ENCODE measurements around the gene GNAO1.

Gene GNAO1

DNA sequence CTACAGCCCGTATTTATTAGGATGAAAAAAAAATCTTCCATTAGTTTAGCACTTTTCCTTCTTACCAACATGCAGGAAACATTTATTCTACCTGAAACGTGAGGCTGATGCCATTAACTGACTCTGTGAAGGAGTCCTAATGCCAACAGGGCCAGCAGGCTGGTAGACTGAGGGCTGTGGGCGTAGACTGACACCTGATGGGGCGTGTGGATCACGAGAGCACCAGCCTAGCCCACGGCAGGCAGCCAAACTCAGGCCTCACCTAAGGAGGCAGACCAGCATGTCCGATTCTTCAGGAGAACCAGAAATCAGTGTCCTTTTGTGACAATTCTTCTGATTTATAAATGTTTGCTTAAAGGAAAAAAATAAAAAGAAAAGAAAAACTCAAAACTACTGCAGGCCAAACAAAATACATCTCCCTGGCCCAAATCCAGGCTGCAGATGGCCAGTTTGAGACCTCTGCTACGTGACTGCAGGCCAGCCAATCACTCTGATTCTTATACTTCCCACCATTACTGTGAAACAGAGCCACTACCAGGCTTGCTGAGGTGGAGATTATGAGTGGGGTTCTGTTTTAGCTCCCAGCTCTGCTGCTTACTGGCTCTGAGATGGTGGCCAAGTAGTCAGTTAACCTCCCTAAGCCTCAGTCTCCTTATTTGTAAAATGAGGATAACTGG is 66.5 kb downstream of the GNAO1 start:
- H3K4me1 Mint-ChIP-seq (ENCODE audit: low read depth in 2 of 2): peaks cover 30 to 53% of the 10 kb centered on the region in 2 donors
- DNase-seq (no peak), ATAC-seq (replicated peaks) (no peak)
- no peaks in the 10 kb centered on the region for H3K27me3 Mint-ChIP-seq
- no peaks in the 10 kb centered on the region for H3K9me3 Mint-ChIP-seq
- peaks cover 4% of the 10 kb centered on the region for H3K36me3 Mint-ChIP-seq (ENCODE audit: insufficient read depth)
- H3K27ac Mint-ChIP-seq: peak overlapping the region in 1 of 2 donors; percentile 97
- no peak overlapping the region for H3K4me3 Mint-ChIP-seq

DNA sequence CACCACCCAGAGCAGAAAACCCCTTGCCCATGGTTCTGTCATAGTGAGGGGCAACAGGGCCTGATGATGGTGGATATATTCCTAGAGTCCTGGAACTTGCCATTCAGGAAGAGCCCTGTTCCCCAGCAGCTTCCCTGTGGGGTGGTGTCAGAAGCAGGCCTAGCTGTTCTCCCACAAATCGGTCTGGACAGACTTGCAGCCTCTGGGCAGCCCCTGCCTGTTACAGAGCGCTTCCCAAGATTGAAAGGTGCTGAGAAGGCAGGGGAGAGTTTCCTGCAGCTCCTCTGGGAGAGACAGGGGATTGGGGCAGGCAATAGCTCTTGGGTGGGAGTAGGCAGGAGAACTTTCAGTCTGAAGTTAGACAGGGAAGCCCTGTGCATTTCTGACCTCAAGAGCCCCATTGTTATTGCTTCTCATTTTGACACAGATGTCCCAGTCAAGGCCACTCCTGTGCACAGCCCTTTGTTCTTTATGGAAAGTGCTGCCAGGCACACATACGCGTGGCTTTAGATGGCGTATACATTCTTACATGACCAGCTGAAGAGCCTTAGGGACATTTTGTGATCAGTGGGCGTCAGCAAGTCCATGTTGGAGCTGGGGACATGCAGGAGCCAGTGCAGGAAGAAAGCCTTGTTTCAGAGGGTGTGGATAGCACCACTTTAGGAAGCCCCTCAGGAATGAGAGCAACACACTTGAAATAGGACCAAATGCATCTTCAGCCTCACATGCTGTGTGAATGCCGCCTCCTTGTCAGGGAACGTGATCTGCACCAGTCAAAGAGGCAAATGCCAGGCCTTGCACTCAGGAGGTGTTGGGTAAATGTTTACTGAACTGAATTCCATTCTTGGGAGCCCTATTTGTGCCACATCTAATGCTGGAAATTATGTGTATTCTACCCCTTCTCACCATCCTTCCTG is 67.5 kb downstream of the GNAO1 start:
- H3K36me3 Mint-ChIP-seq (ENCODE audit: insufficient read depth): peaks cover 4% of the 10 kb centered on the region
- no peaks in the 10 kb centered on the region for H3K9me3 Mint-ChIP-seq
- peak overlapping the region; percentile 25 to 97 for H3K27ac Mint-ChIP-seq
- no peaks in the 10 kb centered on the region for H3K27me3 Mint-ChIP-seq
- H3K4me1 Mint-ChIP-seq (ENCODE audit: low read depth in 2 of 2): peaks cover 40 to 63% of the 10 kb centered on the region in 2 donors
- ATAC-seq (replicated peaks): no peak
- H3K4me3 Mint-ChIP-seq: no peak overlapping the region
- no peak for DNase-seq

DNA sequence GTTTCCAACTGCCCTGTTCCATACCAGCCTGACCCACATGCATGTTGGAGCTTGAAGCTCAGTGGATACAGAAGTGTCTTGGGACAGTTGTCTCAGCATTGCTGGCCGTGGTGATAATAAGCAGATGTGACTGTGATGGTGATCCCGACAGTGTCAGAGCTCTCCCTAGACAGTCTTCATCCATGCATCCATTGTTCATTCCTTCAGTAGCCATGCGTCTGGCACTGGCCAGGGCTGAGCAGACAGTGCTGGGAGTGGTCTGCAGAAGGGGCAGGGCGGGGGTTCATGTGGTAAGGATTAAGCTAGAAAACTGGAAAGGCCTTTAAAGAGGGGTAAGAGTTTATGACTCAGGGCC is 68.1 kb downstream of the GNAO1 start:
- Mint-ChIP-seq H3K4me1 (ENCODE audit: low read depth in 2 of 2) (peaks cover 43 to 66% of the 10 kb centered on the region in 2 donors), H3K4me3 (no peak overlapping the region), H3K27me3 (no peaks in the 10 kb centered on the region), H3K36me3 (ENCODE audit: insufficient read depth) (peaks cover 4% of the 10 kb centered on the region), H3K9me3 (no peaks in the 10 kb centered on the region), H3K27ac (peak overlapping the region; percentile 25 to 97)
- no peak for DNase-seq
- no peak for ATAC-seq (replicated peaks)

DNA sequence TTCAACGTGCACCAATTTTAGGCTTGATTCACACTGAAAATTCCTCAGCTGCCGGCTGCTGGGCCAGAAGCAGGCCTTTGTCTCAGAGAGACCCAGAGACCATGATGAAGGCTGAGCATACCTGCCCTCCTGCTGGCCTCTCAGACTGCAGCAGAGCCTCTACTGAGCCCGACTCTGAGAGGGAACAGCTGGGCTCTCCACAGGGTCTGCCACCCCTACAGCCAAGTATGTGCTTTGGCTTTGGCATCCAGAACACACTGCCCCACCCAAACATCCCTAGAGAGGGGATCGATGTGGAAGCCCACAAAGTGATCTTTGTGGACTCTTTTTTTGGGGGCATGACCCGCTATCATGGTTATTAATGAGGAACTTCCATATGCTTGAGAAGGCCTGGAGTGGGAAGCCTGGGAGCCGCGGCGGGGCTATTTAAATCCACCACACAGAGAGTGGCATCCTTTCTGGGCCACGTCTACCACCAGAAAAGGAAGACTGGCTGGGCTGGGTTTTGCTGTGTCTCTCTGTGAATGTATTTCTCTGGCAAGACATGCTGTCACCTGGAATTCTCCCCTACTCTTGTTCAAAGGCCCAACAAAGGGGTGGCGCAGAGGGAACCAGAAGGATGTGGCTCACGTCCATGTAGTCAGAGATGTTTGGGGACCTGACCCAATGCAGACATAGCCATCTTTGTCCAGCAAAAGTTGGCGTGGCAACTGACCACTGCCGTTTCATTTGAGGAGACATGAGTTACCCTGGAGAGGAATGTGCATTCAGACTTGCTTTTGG is 69.3 kb downstream of the GNAO1 start:
- peak overlapping the region; percentile 94 to 97 for H3K27ac Mint-ChIP-seq
- H3K4me1 Mint-ChIP-seq (ENCODE audit: low read depth in 2 of 2): peaks cover 48 to 60% of the 10 kb centered on the region in 2 donors
- DNase-seq: no peak
- peak overlapping the region; percentile 66 for H3K4me3 Mint-ChIP-seq
- ATAC-seq (replicated peaks): no peak
- no peaks in the 10 kb centered on the region for H3K27me3 Mint-ChIP-seq
- no peaks in the 10 kb centered on the region for H3K9me3 Mint-ChIP-seq
- peaks cover 4% of the 10 kb centered on the region for H3K36me3 Mint-ChIP-seq (ENCODE audit: insufficient read depth)

DNA sequence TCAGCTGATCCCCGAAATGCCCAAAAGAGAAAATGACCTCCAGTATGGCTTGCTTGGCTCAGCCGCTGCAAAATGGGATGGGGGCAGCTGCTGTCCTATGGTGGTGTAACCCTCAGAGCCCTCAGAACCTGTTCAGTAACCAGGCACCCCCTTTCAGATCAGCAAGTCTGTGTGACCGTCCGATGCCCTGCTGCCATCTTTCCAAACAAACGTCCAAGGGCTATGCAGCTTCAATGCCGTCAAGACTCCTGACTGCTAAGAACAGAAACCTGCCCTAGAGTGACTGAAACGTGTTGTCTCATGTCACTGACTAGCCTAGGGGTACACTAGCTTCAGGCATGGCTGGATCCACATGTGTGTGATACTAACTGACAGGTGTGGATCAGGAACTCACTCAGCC is 70.4 kb downstream of the GNAO1 start:
- Mint-ChIP-seq H3K9me3 (no peaks in the 10 kb centered on the region), H3K4me1 (ENCODE audit: low read depth in 2 of 2) (peaks cover 56 to 61% of the 10 kb centered on the region in 2 donors), H3K36me3 (ENCODE audit: insufficient read depth) (peaks cover 4% of the 10 kb centered on the region), H3K4me3 (peak overlapping the region; percentile 66), H3K27ac (peak overlapping the region; percentile 94 to 97), H3K27me3 (no peaks in the 10 kb centered on the region)
- ATAC-seq (replicated peaks) (peak; percentile 14), DNase-seq (no peak)

DNA sequence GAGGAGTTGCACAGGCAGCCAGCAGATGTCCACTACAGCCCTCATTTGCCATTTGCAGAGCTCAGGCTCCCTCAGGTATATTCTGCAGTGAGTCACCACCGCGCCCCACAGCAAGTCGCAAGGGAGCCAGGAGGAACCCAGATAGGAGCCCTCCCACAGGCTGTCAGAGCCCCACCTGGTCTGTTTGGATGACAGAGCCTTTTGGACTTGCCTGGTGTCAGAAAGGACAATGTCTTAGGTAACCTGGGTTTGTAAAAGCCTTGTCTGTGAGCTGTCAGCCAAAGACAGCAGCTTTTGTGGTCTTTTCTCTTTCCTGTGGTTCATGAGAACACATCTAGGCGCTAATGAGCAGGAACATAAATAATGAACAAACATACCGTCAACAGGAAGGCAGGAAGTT is 70.9 kb downstream of the GNAO1 start:
- peak; percentile 61 to 67 (median 62) for DNase-seq
- H3K4me3 Mint-ChIP-seq: peak overlapping the region; percentile 66
- no peaks in the 10 kb centered on the region for H3K9me3 Mint-ChIP-seq
- peak; percentile 95 for ATAC-seq (replicated peaks)
- no peaks in the 10 kb centered on the region for H3K27me3 Mint-ChIP-seq
- H3K36me3 Mint-ChIP-seq (ENCODE audit: insufficient read depth): peaks cover 4% of the 10 kb centered on the region
- peaks cover 59 to 60% of the 10 kb centered on the region in 2 donors for H3K4me1 Mint-ChIP-seq (ENCODE audit: low read depth in 2 of 2)
- H3K27ac Mint-ChIP-seq: peak overlapping the region; percentile 94 to 97

DNA sequence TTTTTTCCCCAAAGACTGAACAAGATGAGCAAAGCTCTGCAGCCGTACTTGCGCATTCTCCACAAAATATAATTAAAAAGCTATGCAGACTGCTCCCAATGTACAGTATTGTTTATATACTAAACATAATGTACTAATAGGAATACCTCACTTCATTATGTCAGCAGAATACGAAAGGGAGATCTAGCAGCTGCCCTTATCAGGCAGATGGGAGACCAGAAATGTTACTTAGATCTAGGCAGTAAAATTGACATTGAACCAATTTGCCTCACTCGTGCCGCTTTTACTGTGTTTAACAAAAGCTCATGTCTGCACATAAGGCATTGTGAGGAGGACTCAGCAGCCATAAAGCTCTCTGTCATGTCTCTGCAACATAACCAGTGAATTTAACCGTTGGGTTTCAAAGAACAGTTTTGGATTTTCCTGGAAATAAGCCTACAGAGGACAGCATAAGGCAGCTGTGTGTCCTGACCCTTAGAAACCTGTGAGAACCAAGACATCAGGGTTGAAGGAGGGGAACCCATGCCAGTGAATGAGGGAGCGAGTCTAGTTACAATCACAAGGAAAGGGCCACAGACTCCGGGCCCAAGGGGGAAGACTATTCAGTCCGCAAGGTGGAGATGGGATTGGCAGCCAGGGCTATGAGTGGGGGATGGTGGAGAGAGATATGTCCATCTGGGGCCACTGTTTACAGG is 71.4 kb downstream of the GNAO1 start:
- Mint-ChIP-seq H3K36me3 (ENCODE audit: insufficient read depth) (peaks cover 4% of the 10 kb centered on the region), H3K9me3 (no peaks in the 10 kb centered on the region), H3K27me3 (no peaks in the 10 kb centered on the region), H3K27ac (peak overlapping the region; percentile 94 to 97), H3K4me1 (ENCODE audit: low read depth in 2 of 2) (peaks cover 57 to 60% of the 10 kb centered on the region in 2 donors), H3K4me3 (peak overlapping the region; percentile 66)
- DNase-seq: no peak
- ATAC-seq (replicated peaks): peak; percentile 5

DNA sequence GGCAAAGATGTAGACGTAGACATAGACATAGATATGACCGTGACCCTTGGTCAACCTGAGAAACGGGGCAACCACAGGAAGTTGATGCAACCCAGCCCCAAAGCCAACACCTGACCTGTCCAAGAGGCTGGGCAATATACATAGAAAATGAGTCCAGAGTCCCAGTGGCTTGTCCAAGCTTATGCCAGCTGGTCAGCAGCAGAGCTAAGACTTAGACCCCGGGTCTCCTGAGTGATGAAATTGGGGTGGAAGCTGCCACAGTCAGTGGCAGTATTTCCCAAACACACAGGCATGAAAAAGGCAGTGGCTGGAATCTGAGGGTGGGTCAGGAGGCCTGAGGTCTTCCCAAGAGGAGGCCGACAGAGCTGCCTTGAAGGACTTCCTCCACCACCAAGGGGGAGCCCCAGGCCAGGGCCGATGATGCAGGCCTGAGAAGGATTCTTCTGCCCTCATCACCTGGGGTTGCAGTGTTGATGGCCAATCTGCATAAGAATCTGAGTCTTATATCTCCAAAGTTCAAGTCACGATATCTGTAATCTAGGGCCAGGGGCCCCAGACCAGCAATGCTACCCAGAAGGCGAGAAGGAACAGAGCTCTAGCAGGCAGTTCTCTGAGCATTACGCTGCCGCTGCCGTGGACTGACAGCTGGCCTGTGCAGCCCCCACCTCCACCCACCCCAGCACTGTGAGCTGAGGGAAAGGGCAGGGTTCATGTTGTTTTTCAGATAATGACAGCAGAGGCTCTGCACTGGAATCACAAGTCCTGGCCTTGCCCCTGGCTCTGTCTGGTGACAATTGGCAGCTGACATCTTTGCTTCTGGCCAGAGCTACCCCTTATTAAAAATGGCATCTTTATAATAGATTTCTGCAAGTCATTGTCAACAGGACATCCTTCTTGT is 72.7 kb downstream of the GNAO1 start:
- H3K4me3 Mint-ChIP-seq: peak overlapping the region; percentile 66
- no peaks in the 10 kb centered on the region for H3K27me3 Mint-ChIP-seq
- peak overlapping the region; percentile 94 to 97 for H3K27ac Mint-ChIP-seq
- H3K36me3 Mint-ChIP-seq (ENCODE audit: insufficient read depth): peaks cover 4% of the 10 kb centered on the region
- H3K9me3 Mint-ChIP-seq: no peaks in the 10 kb centered on the region
- H3K4me1 Mint-ChIP-seq (ENCODE audit: low read depth in 2 of 2): peaks cover 60 to 68% of the 10 kb centered on the region in 2 donors
- no peak for ATAC-seq (replicated peaks)
- no peak for DNase-seq

DNA sequence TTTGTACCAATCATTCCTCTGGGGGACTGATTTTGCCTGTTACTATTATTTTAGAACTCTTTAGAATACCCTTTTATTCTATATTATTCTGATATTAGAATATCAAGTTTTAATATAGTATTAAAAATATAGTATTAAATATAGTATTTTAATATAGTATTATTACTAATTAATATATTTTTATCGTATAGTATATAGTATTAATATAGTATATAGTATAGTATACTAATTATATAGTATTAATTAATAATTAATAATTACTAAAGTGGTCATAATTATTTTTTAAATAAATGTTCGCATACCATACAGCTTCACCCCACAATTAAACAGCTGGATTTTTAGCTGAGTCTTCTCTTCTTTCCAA is 73.3 kb downstream of the GNAO1 start:
- DNase-seq (no peak), ATAC-seq (replicated peaks) (no peak)
- H3K4me1 Mint-ChIP-seq (ENCODE audit: low read depth in 2 of 2): peaks cover 59 to 70% of the 10 kb centered on the region in 2 donors
- H3K27me3 Mint-ChIP-seq: no peaks in the 10 kb centered on the region
- H3K36me3 Mint-ChIP-seq (ENCODE audit: insufficient read depth): peaks cover 7% of the 10 kb centered on the region
- H3K9me3 Mint-ChIP-seq: no peaks in the 10 kb centered on the region
- H3K4me3 Mint-ChIP-seq: peak overlapping the region in 1 of 2 donors; percentile 52
- H3K27ac Mint-ChIP-seq: peak overlapping the region; percentile 87 to 94

DNA sequence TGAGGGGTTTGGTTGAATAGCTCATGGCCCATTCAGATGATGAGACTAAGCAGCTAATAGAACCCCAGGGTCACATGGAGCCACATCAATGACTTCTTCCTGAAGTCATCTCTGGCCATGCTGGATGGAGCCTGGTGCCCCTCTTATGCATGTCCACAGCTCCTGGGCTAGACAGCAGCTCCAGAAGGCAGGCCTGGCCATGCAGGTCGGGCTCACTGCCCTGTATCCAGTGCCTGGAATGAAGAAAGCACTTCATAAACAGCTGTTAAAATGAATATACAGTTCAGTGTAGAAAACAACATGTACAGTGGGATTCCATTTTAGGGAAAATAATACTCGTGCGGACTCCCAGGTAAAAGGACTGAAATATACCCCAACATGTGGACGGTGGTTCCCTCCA is 73.9 kb downstream of the GNAO1 start:
- Mint-ChIP-seq H3K4me3 (peak overlapping the region in 1 of 2 donors; percentile 52), H3K4me1 (ENCODE audit: low read depth in 2 of 2) (peaks cover 59 to 66% of the 10 kb centered on the region in 2 donors), H3K36me3 (ENCODE audit: insufficient read depth) (peaks cover 8% of the 10 kb centered on the region), H3K27me3 (no peaks in the 10 kb centered on the region), H3K27ac (peak overlapping the region; percentile 56 to 87), H3K9me3 (no peaks in the 10 kb centered on the region)
- ATAC-seq (replicated peaks) (no peak), DNase-seq (no peak)

DNA sequence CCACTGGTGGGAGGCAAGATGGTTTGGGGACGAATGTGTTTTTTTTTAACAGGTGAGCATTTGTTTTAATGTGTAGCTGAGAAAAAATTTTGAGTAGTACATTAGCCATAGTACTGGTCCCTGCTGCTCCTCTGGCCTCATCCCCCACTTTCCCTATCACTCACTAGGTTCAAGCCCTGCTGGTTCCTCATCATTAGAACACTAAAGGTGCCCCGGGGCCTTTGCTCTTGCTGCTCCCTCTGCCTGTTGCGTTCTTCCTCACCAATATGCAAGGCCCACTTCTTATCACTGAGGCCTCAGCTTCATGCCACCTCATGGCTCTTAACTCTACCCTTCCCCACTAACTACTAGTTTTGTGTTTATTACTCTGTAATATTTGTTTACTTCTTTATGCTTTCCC is 74.5 kb downstream of the GNAO1 start:
- Mint-ChIP-seq H3K4me1 (ENCODE audit: low read depth in 2 of 2) (peaks cover 56 to 68% of the 10 kb centered on the region in 2 donors), H3K9me3 (no peaks in the 10 kb centered on the region), H3K4me3 (no peak overlapping the region), H3K36me3 (ENCODE audit: insufficient read depth) (peaks cover 8% of the 10 kb centered on the region), H3K27me3 (no peaks in the 10 kb centered on the region), H3K27ac (peak overlapping the region; percentile 56 to 87)
- DNase-seq: no peak
- no peak for ATAC-seq (replicated peaks)
